Stimulated activated CD4-positive, alpha-beta T cell treated with anti-CD3 and anti-CD28 coated beads, Interleukin-12 subunit alpha, Interleukin-12 subunit beta, amount 100 ng/mL, for 4 hours (primary cell): ENCODE data around the gene MBD5.
"Not testable (repeated sequence)": the region's sequence is repeated elsewhere in the genome, so short reads cannot be mapped to it uniquely, and the experiment has no call there.

Source experiments
- DNase-seq: peaks from one replicate; pipeline ENCODE4 v3.0.0-alpha.2; 2020

The MBD5 gene

GRCh38 chr2:148021059-148021861 is at the start of gene MBD5:
Gene MBD5 (plus strand): TSS chr2:148021091.
- DNase-seq: peak; percentile 46

GRCh38 chr2:147976102-147976501 is 44.8 kb upstream of the MBD5 start:
- no peak for DNase-seq

GRCh38 chr2:147977679-147978078 is 43.2 kb upstream of the MBD5 start:
- DNase-seq: no peak

- DNase-seq: no peak
These were observed 39.9 kb upstream of the MBD5 start for GRCh38 chr2:147980940-147981528.

GRCh38 chr2:147989102-147989501 is 31.8 kb upstream of the MBD5 start:
- no peak for DNase-seq

- DNase-seq: no peak
These were observed 31.0 kb upstream of the MBD5 start for GRCh38 chr2:147989809-147990403.

GRCh38 chr2:147994965-147995364 is 25.9 kb upstream of the MBD5 start:
- not testable (repeated sequence) for DNase-seq

GRCh38 chr2:147996828-147997227 is 24.1 kb upstream of the MBD5 start:
- DNase-seq: no peak

- DNase-seq: no peak
These were observed 22.7 kb upstream of the MBD5 start for GRCh38 chr2:147998203-147998602.

- no peak for DNase-seq
These were observed 21.8 kb upstream of the MBD5 start for GRCh38 chr2:147999126-147999525.

- no peak for DNase-seq
These were observed 20.8 kb upstream of the MBD5 start for GRCh38 chr2:148000095-148000494.

GRCh38 chr2:148002420-148002819 is 18.5 kb upstream of the MBD5 start:
- not testable (repeated sequence) for DNase-seq

GRCh38 chr2:148006249-148007007 is 14.5 kb upstream of the MBD5 start:
- no peak for DNase-seq

- no peak for DNase-seq
These were observed 13.5 kb upstream of the MBD5 start for GRCh38 chr2:148007219-148007900.

- not testable (repeated sequence) for DNase-seq
These were observed 12.5 kb upstream of the MBD5 start for GRCh38 chr2:148008411-148008810.

- no peak for DNase-seq
These were observed 7.0 kb upstream of the MBD5 start for GRCh38 chr2:148013876-148014275.

GRCh38 chr2:148014616-148015015 is 6.3 kb upstream of the MBD5 start:
- DNase-seq: no peak

GRCh38 chr2:148020111-148021058 is 506 bp upstream of the MBD5 start, which contains the start of gene ORC4:
Gene ORC4 (minus strand): TSS chr2:148020737. CDS start chr2:147975958, 44,779 bp downstream.
- peak; percentile 95 for DNase-seq

- no peak for DNase-seq
These were observed 995 bp downstream of the MBD5 start for GRCh38 chr2:148021886-148022285.

- no peak for DNase-seq
These were observed 1.5 kb downstream of the MBD5 start for GRCh38 chr2:148022351-148022750.

- no peak for DNase-seq
These were observed 2.0 kb downstream of the MBD5 start for GRCh38 chr2:148022882-148023281.
